Fibroblast of pulmonary artery (primary cell): ENCODE results near the gene TNFRSF6B.

Experiments
- DNase-seq: peaks from one replicate; pipeline ENCODE4 v3.0.0-alpha.2; 2010; ENCODE audit warnings: low read depth
- H3K4me3 ChIP-seq: replicated peaks from 2 replicates; pipeline ENCODE4 v1.5.1; 2011; ENCODE audit warnings: low read depth, mild to moderate bottlenecking, control low read depth, low read length, moderate library complexity
- CTCF ChIP-seq: IDR thresholded peaks from 2 replicates; pipeline ENCODE4 v1.5.1; 2011; ENCODE audit warnings: mild to moderate bottlenecking, control low read depth, low read length, inconsistent platforms; ENCODE audit errors: missing control alignments

TNFRSF6B gene

GRCh38 chr20:63703471-63703975, 7.1 kb downstream of the TNFRSF6B start:
- no peak for DNase-seq
- H3K4me3 ChIP-seq = no peak overlapping the region
- no peak for TF ChIP-seq CTCF

DNA sequence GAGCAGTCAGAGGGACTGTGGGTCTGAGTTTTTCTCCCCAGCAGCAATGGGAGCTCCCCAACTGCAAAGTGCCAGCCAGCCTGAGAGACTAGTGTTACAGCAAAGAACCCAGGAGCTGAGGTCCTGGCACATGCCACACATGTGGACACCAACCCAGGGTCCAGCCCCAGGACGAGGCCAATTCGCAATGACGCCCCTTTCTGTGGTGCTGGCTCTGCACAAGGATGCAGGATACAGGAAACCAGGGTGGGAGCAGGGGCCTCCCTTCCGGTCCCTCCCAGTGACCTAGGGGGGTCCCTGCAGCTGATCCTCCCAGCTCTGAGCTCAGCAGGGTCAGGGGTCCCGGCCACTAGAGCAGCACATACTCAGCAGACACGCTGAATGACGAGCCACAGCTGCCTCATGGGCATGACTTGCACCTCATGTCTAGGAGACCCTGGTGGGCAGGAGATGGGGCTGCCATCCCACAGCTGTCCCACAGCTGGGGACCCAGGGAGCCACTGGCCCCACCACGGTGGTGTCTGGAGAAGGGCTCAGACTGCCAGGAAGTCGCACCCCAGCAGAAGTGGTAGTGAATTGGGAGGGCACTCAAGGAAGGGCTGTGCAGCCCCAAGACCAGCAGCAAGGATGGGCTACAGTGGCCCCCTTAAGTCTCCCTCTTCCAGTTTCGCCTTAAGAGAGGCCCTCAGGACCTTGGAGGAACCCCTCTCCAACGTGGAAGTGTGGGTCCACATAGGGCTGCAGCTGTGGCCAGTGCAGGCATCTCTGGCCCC, 7.7 kb downstream of the TNFRSF6B start:
- H3K4me3 ChIP-seq = no peak overlapping the region
- no peak for DNase-seq
- TF ChIP-seq CTCF = no peak

- no peak for TF ChIP-seq CTCF
- no peak overlapping the region for H3K4me3 ChIP-seq
- no peak for DNase-seq
Observed at GRCh38 chr20:63704749-63705117, 8.3 kb downstream of the TNFRSF6B start.

- no peak for TF ChIP-seq CTCF
- DNase-seq = no peak
- no peak overlapping the region for H3K4me3 ChIP-seq
Observed at GRCh38 chr20:63705232-63706026, 9.0 kb downstream of the TNFRSF6B start.

- peak overlapping the region; percentile 74 for H3K4me3 ChIP-seq
- no peak for DNase-seq
- TF ChIP-seq CTCF = no peak
Observed at GRCh38 chr20:63706027-63706695, 9.7 kb downstream of the TNFRSF6B start.

- peak overlapping the region; percentile 74 for H3K4me3 ChIP-seq
- DNase-seq = peak; percentile 47
- peak; percentile 31 for TF ChIP-seq CTCF
Observed at GRCh38 chr20:63706852-63707557, 10.6 kb downstream of the TNFRSF6B start.
